ENCODE data around the gene ZNF689. TPM values are rescaled to one million over a fixed set of nuclear protein-coding genes. Genes with fewer than 3 reads are reported as not detected.
A peak's percentile ranks its signal among the peaks of the same experiment; 100 is the strongest.

ZNF689 gene
- polyA plus RNA-seq (ENCODE audit: insufficient read depth in 1 of 5, insufficient read length in 5 of 5, low replicate concordance in 1 of 5): 1 to 10 TPM; 8.3 to 9.9 (median 9.5) TPM
- long read RNA-seq, donor 1, partial matches to known transcripts: 0 of 4 reads
- long read RNA-seq, donor 1, other reads (novel, unspliced or antisense): 0 of 4 reads
- long read RNA-seq, donor 2, partial matches to known transcripts: 0 of 1 reads
- long read RNA-seq, donor 2, other reads (novel, unspliced or antisense): 0 of 1 reads
- long read RNA-seq, donor 3, partial matches to known transcripts: 0 of 1 reads
- long read RNA-seq, donor 3, other reads (novel, unspliced or antisense): 0 of 1 reads
- long read RNA-seq, donor 4, partial matches to known transcripts: 0 of 2 reads
- long read RNA-seq, donor 4, other reads (novel, unspliced or antisense): 0 of 2 reads
- long read RNA-seq, donor 5, transcript ZNF689-201 (3 exons, 3,547 nt): major isoform, 6 of 6 reads
- long read RNA-seq, donor 5, partial matches to known transcripts: 0 of 6 reads
- long read RNA-seq, donor 5, other reads (novel, unspliced or antisense): 0 of 6 reads
- long read RNA-seq, donor 6, transcript ZNF689-201 (3 exons, 3,547 nt): major isoform, 5 of 5 reads
- long read RNA-seq, donor 6, partial matches to known transcripts: 0 of 5 reads
- long read RNA-seq, donor 6, other reads (novel, unspliced or antisense): 0 of 5 reads
- long read RNA-seq, donor 7, partial matches to known transcripts: 0 of 3 reads
- long read RNA-seq, donor 7, other reads (novel, unspliced or antisense): 0 of 3 reads
- long read RNA-seq, donor 8, partial matches to known transcripts: 0 of 3 reads
- long read RNA-seq, donor 8, other reads (novel, unspliced or antisense): 0 of 3 reads

DNA sequence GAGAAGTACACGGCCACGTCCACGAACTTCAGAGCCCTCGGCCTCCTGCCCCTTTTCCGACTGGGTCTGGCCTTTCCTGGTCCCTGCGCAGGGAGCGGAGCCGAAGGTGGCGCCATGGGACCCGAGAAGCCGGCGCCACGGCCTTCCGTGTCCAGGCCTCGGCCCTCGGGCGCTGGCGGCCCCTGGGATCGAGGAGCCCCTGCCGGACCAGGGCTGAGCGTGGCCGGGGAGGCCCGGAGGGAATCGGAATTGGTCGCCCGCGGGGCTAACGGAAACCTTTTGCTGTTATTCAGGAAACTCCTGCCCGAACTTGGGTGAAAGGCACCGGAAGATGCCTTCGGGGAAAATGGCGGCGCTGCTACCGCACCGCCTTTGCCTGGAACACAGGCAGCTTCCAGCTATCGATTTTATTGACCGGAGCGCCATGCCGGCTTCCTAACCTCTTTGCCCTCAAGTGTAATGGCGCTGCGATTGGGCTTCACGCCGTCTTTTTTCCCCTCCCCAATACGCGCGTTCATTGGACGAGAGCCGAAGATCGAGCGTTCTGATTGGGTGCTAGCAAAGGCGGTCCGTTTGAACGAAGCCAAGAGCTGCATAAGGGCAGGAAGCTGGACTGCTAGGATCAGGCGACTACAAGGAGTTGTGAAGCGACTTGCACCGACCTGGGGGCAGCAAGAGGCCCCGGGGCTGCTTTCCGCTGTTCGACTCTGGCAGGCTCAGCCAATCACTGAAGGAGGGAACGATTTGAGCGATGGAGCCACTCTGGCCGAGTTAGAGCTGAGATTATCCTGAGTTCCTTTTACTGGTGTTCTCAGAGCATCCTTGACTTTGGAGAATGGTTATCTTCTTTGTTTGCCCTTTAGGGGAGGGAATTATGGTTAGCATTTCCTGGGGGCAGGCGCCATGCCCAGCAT, at the start of gene ZNF689:
TSS of gene ZNF689 (minus strand) at position 464 of the 914 bp plus-strand sequence. CDS start at position 116, 348 bp downstream.
- peak; percentile 98 to 99 for DNase-seq

- no peak for DNase-seq
These were observed 48.7 kb upstream of the ZNF689 start for GRCh38 chr16:30658731-30659506.

DNA sequence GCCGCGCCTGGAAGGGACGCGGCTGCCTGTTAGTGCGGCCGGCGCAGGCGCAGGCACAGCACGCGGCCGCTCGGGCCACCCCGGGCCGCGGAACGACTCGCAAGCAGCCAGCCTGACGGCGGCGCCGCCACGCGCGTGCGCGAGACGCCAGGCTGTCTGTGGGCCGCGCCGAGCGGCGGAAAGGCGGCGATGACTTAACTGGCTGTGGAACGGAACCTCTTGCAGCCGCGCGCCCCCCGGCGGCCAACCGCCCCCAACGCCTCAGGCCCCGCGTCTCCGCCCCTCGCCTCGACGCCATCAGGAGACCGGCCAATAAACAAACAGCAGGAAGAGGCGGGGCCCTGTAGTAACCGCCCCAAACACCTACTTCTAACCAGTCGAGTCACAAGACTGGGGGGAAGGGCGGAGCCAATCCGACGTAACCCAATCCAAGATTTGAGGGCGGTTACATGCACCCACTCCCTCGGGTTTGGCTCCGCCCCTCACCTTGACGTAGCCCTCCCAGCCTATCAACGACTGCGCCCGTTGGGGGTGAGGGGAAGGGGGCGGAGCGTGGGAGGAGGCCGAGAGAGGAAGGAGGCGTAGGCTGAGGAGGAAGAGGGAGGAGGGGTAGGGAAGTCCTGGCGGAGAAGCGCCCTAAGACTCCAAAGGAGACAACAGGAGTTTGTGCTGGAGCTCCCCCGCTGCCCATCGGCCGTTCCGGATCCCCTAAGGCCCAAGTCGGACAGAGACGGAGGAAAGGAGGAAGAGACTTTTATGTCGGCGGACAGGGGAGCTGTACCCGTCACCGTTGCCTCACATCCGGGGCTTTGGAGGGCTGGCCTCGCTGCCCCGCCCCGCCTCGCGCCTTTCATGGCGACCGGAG, 47.9 kb upstream of the ZNF689 start, which contains the start of gene FBRS:
TSS of gene FBRS (plus strand) at position 566 of the 865 bp plus-strand sequence. CDS start 1,088 bp downstream, outside the sequence.
- peak; percentile 100 for DNase-seq

- DNase-seq: no peak
These were observed 47.0 kb upstream of the ZNF689 start for GRCh38 chr16:30656974-30657865.

- no peak for DNase-seq
These were observed 46.2 kb upstream of the ZNF689 start for GRCh38 chr16:30656388-30656787.

DNA sequence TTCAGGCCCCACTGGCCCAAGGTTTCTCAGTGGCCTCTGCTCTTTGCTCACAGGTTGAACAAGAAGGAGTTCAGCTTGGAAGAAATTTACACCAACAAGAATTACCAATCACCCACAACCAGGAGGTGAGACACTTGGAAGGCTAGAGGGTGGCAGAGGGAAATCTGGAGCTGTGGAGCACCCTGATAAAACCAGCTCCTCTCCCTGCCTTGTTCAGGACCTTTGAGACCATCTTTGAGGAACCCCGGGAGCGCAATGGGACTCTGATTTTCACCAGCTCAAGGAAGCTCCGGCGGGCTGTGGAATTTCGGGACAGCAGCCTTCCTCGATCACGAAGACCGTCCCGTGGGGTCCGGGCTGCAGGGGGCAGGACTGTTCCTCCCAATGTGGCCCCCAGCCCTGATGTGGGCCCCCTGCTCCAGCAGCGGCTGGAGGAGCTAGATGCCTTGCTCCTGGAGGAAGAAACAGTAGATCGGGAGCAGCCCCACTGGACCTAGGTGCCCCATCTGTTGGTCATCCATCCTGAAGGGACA, 45.7 kb upstream of the ZNF689 start:
- DNase-seq: no peak

GRCh38 chr16:30654856-30655255, 44.7 kb upstream of the ZNF689 start:
- no peak for DNase-seq

GRCh38 chr16:30652718-30653117, 42.5 kb upstream of the ZNF689 start:
- DNase-seq: no peak

DNA sequence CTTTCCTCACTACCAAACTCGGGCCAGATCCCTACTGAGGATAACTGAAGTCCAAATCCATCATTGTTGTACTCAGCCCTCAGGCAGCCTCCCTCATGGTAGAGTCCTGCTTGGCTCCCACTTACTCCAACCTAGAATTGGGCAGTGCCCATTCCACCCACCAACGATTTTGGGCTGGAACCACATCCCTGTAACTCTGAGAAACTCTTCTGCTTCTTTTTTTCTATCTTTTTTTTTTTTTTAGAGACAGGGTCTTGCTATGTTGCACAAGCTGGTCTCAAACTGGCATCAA, 41.8 kb upstream of the ZNF689 start:
- DNase-seq: no peak

- peak; percentile 37 to 46 for DNase-seq
These were observed 41.2 kb upstream of the ZNF689 start for GRCh38 chr16:30651124-30652004.

GRCh38 chr16:30650369-30651123, 40.4 kb upstream of the ZNF689 start, which contains the start of gene PRR14:
PRR14 (plus strand) TSS chr16:30650960; CDS start chr16:30651646, 686 bp downstream.
- peak; percentile 100 for DNase-seq

GRCh38 chr16:30649725-30650368, 39.7 kb upstream of the ZNF689 start:
- DNase-seq: peak in 1 of 2 donors; percentile 22

DNA sequence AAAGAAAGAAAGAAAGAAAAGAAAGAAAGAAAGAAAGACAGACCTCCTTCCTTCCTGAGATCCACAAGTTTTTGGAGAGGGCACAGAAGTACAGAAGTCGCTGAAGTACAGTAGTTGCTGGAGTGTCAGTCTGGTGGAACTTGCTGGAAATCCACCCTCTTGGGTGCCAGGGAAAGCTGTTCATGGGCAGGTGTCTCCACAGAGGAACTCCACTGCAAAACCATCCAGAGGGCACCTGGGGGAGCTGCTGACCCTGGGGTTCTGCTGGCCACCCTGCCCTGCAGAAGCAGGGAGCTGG, 37.0 kb upstream of the ZNF689 start:
- no peak for DNase-seq

DNA sequence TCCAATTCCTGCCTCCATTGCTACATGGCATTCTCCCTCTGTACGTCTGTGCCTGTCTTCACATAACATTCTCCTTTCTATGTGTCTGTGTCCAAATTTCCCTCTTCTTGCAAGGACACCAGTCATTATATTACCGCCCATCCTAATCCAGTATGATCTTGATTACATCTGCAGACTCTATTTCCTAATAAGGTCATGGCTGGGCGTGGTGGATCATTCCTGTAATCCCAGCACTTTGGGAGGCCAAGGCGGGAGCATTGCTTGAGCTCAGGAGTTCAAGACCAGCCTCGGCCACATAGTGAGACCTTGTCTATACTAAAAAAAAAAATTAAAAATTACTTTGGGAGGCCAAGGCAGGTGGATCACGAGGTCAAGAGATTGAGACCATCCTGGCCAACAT, 35.5 kb upstream of the ZNF689 start:
- DNase-seq: no peak

DNA sequence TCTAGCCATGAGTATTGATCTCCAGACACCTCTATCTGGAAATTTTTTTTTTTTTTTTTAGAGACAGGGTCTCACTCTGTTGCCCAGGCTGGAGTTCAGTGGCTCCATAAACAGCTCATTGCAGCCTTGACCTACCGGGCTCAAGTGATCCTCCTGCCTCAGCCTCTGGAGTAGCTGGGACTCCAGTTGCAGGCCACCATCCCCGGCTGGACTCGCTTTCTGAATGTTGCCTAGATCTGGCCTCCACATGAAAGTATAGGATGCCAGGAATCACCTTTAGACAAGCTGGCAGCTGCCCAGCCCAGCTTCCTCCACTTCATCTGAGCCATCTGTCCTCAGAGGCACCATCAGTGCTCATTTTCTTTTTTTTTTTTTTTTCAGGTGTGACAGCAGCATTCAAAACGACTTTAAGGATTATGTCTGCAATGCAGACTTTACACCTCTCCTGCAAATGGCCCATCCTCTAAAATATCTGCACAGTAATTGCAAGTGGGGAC, 34.2 kb upstream of the ZNF689 start:
- DNase-seq: no peak

DNA sequence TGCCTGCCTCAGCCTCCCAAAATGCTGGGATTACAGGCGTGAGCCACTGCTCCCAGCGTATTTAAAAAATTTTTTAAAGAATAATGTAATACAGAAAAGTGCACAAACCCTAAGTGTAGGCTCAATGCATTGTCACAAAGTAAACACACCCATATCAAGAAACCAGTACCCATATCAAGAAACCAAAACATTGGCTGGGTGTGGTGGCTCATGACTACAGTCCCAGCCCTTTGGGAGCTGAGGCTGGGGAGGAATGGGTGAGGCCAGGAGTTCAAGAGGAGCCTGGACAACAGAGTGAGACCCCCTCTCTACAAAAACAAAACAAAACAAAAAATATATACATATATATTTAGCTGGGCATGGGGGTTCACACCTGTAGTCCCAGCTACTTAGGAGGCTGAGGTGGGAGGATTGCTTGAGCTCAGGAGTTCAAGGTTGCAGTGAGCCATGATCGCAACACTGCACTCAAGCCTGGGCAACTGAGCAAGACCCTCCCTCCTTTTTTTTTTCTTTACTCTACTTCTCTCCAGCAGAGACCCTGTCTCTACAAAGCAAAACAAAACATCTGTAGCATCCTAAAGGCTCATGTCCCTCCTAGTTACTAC, 31.3 kb upstream of the ZNF689 start:
- no peak for DNase-seq
